GM20431 (cell line): ENCODE results near the gene PCDHGA8.
"Not testable (repeated sequence)": the region's sequence is repeated elsewhere in the genome, so short reads cannot be mapped to it uniquely, and the experiment has no call there.

ENCODE experiments used
- in situ Hi-C: fragments of 300-500 bp; cut with MseI, MboI; formaldehyde crosslinking; loops from one replicate; pipeline ENCODE4 v1.15.0; 2020; ENCODE audit warnings: low sequenced_read_pairs; ENCODE audit not compliant: unreplicated experiment

PCDHGA8 gene

GRCh38 chr5:141369994-141370848 lies 22.2 kb upstream of the PCDHGA8 start, which contains the start of gene PCDHGB3:
Gene PCDHGB3, plus strand, starts transcription at chr5:141370242. Its CDS starts 153 bp downstream, at chr5:141370395.
- in situ Hi-C loops = no loop called here

GRCh38 chr5:141371572-141372475 lies 20.6 kb upstream of the PCDHGA8 start:
- in situ Hi-C loops = no loop called here

- in situ Hi-C loops = no loop called here
Observed at GRCh38 chr5:141373673-141374317, 18.6 kb upstream of the PCDHGA8 start, which contains the start of gene PCDHGA6. Gene PCDHGA6, plus strand, starts transcription at chr5:141373891. Its CDS starts 193 bp downstream, at chr5:141374084.

DNA sequence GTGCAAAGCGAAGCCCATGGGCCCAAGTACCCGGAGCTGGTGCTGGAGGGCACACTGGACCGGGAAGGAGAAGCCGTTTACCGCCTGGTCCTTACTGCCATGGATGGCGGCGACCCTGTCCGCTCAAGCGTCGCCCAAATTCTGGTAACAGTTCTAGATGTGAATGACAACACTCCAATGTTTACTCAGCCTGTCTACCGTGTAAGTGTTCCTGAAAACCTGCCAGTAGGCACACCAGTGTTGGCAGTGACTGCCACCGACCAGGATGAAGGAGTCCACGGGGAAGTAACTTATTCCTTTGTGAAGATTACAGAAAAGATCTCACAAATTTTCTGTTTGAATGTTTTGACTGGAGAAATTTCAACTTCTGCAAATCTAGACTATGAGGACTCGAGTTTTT lies 17.8 kb upstream of the PCDHGA8 start:
- in situ Hi-C loops = no loop called here

GRCh38 chr5:141375444-141376155 lies 16.8 kb upstream of the PCDHGA8 start:
- in situ Hi-C loops = not testable (repeated sequence)

DNA sequence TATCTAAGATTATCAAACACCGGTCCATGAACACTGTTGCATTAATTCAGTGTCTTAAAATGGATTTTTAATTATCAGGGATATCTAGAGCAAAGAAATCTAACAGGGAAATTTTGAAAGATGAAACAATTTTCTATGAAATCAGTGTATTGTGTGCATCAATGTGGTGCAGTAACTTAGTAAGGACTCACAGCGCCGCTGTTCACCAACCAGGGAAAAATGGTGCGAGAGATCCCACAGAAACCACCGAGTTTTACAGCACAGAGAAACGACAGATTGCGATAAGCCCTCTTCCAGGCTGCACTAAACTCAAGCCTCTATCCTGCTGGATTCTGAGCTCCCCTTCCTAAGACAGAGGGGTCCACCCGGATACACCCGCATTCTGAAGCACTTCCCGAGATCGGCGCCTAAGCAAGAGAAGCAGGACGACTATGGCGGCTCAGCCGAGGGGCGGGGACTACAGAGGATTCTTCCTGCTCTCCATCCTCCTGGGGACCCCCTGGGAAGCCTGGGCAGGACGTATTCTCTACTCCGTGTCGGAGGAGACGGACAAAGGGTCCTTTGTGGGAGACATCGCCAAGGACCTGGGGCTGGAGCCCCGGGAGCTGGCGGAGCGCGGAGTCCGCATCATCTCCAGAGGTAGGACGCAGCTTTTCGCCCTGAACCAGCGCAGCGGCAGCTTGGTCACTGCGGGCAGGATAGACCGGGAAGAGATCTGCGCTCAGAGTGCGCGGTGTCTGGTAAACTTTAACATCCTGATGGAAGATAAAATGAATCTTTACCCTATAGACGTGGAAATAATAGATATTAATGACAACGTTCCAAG lies 9.8 kb upstream of the PCDHGA8 start, which contains the start of gene PCDHGA7:
PCDHGA7 (plus strand) TSS at position 274 of the 826 bp plus-strand sequence; CDS start at position 432, 158 bp downstream.
- in situ Hi-C loops = no loop called here

DNA sequence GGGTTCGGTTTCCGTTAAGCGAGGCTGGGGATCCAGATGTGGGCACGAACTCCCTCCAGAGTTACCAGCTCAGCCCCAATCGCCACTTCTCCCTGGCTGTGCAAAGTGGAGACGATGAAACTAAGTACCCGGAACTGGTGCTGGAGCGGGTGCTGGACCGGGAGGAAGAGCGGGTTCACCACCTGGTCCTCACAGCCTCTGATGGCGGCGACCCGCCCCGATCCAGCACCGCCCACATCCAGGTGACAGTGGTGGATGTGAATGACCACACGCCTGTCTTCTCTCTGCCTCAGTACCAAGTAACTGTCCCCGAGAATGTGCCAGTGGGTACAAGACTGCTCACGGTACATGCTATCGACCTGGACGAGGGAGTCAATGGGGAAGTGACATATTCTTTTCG lies 9.1 kb upstream of the PCDHGA8 start:
- in situ Hi-C loops = no loop called here

GRCh38 chr5:141384471-141385267 lies 7.8 kb upstream of the PCDHGA8 start:
- in situ Hi-C loops = no loop called here

DNA sequence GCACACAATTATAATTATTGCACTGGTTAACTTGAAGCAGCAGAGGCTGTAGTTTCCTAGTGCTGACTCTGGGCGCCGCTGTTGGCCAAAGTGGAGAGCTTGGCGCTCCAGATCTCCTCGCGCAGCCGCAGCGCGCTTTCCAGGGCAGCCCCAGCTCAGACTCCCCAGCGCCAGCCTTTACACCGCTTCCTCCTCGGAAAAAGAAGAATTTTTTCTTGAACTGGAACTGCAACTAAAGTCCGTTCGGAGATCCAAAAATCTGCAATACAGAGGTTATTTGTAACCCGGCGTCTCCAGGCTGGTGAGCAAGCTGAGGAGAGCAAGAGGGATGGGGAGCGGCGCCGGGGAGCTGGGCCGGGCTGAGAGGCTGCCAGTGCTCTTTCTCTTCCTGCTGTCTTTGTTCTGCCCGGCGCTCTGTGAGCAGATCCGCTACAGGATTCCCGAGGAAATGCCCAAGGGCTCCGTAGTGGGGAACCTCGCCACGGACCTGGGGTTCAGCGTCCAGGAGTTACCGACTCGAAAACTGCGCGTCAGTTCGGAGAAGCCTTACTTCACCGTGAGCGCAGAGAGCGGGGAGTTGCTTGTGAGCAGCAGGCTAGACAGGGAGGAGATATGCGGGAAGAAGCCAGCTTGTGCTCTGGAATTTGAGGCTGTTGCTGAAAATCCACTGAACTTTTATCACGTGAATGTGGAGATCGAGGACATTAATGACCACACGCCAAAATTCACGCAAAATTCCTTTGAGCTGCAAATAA lies 4.7 kb upstream of the PCDHGA8 start, which contains the start of gene PCDHGB4:
PCDHGB4 (plus strand) TSS at position 142 of the 755 bp plus-strand sequence; CDS start at position 329, 187 bp downstream.
- in situ Hi-C loops = not testable (repeated sequence)

GRCh38 chr5:141388661-141389060 lies 3.8 kb upstream of the PCDHGA8 start:
- in situ Hi-C loops = no loop called here

- in situ Hi-C loops = no loop called here
Observed at GRCh38 chr5:141389153-141390042, 3.0 kb upstream of the PCDHGA8 start.

- in situ Hi-C loops = no loop called here
Observed at GRCh38 chr5:141393267-141393666, 834 bp downstream of the PCDHGA8 start.

DNA sequence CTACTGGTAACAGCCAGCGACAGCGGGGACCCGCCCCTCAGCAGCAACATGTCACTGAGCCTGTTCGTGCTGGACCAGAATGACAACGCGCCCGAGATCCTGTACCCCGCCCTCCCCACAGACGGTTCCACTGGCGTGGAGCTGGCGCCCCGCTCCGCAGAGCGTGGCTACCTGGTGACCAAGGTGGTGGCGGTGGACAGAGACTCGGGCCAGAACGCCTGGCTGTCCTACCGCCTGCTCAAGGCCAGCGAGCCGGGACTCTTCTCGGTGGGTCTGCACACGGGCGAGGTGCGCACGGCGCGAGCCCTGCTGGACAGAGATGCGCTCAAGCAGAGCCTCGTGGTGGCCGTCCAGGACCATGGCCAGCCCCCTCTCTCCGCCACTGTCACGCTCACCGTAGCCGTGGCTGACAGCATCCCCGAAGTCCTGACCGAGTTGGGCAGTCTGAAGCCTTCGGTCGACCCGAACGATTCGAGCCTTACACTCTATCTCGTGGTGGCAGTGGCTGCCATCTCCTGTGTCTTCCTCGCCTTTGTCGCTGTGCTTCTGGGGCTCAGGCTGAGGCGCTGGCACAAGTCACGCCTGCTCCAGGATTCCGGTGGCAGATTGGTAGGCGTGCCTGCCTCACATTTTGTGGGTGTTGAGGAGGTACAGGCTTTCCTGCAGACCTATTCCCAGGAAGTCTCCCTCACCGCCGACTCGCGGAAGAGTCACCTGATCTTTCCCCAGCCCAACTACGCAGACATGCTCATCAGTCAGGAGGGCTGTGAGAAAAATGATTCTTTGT lies 2.2 kb downstream of the PCDHGA8 start:
- in situ Hi-C loops = not testable (repeated sequence)

DNA sequence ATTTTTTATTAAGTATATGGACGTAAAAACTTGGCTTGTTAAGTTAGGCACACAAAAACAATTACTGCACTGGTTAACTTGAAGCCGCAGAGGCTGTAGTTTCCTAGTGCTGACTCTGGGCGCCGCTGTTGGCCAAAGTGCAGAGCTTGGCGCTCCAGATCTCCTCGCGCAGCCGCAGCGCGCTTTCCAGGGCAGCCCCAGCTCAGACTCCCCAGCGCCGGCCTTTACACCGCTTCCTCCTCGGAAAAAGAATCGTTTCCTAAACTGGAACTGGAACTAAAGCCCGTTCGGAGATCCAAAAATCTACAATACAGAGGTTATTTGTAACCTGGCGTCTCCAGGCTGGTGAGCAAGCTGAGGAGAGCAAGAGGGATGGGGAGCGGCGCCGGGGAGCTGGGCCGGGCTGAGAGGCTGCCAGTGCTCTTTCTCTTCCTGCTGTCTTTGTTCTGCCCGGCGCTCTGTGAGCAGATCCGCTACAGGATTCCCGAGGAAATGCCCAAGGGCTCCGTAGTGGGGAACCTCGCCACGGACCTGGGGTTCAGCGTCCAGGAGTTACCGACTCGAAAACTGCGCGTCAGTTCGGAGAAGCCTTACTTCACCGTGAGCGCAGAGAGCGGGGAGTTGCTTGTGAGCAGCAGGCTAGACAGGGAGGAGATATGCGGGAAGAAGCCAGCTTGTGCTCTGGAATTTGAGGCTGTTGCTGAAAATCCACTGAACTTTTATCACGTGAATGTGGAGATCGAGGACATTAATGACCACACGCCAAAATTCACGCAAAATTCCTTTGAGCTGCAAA lies 5.5 kb downstream of the PCDHGA8 start, which contains the start of gene PCDHGB5:
PCDHGB5 (plus strand) TSS at position 192 of the 796 bp plus-strand sequence; CDS start at position 373, 181 bp downstream.
- in situ Hi-C loops = not testable (repeated sequence)
